Measurements from ENCODE around the gene OGFRL1.

Gene OGFRL1

DNA sequence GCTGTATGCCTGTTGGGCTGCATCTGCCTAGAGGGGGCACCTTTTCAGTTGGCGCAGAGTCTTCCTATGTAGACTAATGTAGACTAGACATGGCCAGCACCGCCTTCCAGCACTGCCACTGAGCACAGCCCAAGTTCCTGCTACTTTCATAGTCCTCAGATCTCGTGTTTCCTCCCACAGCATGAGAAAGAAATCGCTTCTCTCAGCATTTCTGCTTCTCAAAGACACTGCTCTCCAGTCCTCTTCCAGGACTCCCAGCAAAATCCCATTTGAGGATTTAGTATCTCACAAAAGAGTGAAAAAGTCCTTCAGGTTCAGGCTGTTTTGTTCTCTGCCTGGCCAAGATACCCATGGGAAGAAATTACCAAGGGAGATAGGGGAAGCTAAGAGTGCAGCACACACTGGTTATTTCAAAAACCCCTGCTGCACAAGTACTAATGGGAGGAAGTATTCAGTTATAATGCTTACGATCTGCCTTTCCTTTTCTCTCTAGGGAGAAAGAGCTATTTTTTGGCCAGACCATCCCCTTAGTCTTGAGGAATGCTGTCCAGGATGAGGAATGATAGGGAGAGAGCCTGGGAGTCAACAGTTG is 35.7 kb downstream of the OGFRL1 start:
- H3K36me3 ChIP-seq (ENCODE audit: control insufficient read depth in 1 of 2, insufficient read depth in 2 of 2, low read length in 2 of 2): no peaks in the 10 kb centered on the region
- no peak overlapping the region for H3K23ac ChIP-seq (ENCODE audit: low read length)
- no peak overlapping the region for H3K27ac ChIP-seq (ENCODE audit: low read depth, low read length)
- H3K18ac ChIP-seq (ENCODE audit: low read length): no peak overlapping the region
- DNase-seq: no peak
- H3K79me1 ChIP-seq (ENCODE audit: low read length): no peaks in the 10 kb centered on the region
- H3K9me3 ChIP-seq (ENCODE audit: insufficient read depth, low read depth, low read length): no peaks in the 10 kb centered on the region
- no peak overlapping the region for H2BK120ac ChIP-seq (ENCODE audit: insufficient read depth, low read length, poor library complexity)
- H4K8ac ChIP-seq (ENCODE audit: low read depth, low read length): no peak overlapping the region
- H3K4ac ChIP-seq (ENCODE audit: low read depth, low read length): no peak overlapping the region
- WGBS (ENCODE audit: extremely low coverage, insufficient coverage, insufficient read length): no CpG with 5 or more reads among the region's 5 CpGs
- H3K9ac ChIP-seq (ENCODE audit: low read length): no peak overlapping the region
- no peak overlapping the region for H2AK5ac ChIP-seq (ENCODE audit: low read length)
- no peak overlapping the region for H3K4me3 ChIP-seq (ENCODE audit: low read depth, low read length)
- no peak overlapping the region for H2BK5ac ChIP-seq (ENCODE audit: low read depth, low read length, poor library complexity)
- H3K27me3 ChIP-seq (ENCODE audit: insufficient read depth, low read length): no peaks in the 10 kb centered on the region
- no peak overlapping the region for H4K12ac ChIP-seq (ENCODE audit: low read depth, low read length)
- no peak overlapping the region for H2BK12ac ChIP-seq (ENCODE audit: low read length)
- no peaks in the 10 kb centered on the region for H3K79me2 ChIP-seq (ENCODE audit: control insufficient read depth, insufficient read depth, low read length, poor library complexity)
- H4K91ac ChIP-seq (ENCODE audit: low read depth, low read length): no peak overlapping the region
- H3K4me2 ChIP-seq (ENCODE audit: low read length): no peak overlapping the region
- H2AFZ ChIP-seq (ENCODE audit: insufficient read depth, low read length, poor library complexity): no peak overlapping the region
- H3K14ac ChIP-seq (ENCODE audit: low read length): no peak overlapping the region
- H3K4me1 ChIP-seq (ENCODE audit: control insufficient read depth in 1 of 2, insufficient read depth in 2 of 2, low read length in 2 of 2): no peaks in the 10 kb centered on the region

DNA sequence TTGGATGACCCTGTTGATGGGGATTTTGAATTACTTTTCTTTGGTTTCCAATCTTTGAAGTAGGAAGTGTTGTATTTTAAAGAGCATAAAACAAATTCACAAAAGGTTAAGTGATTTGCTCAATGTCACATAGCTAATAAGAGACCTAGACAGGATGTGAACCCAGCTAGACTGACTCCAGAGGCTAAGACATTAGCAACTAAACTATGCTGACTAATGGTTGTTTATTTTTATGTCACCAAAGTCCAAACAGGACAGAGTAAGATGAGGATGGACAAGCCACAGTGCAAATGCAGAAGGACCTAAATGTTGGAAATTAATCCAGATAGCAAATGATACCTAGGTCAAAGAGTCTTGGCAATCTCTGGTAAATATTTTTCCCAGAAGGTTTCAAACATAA is 38.0 kb downstream of the OGFRL1 start:
- Histone ChIP-seq H3K4me1 (ENCODE audit: control insufficient read depth in 1 of 2, insufficient read depth in 2 of 2, low read length in 2 of 2) (no peaks in the 10 kb centered on the region), H2BK12ac (ENCODE audit: low read length) (no peak overlapping the region), H3K14ac (ENCODE audit: low read length) (no peak overlapping the region), H3K9ac (ENCODE audit: low read length) (no peak overlapping the region), H3K27ac (ENCODE audit: low read depth, low read length) (no peak overlapping the region), H3K18ac (ENCODE audit: low read length) (no peak overlapping the region), H4K8ac (ENCODE audit: low read depth, low read length) (no peak overlapping the region), H3K4me3 (ENCODE audit: low read depth, low read length) (no peak overlapping the region), H3K36me3 (ENCODE audit: control insufficient read depth in 1 of 2, insufficient read depth in 2 of 2, low read length in 2 of 2) (no peaks in the 10 kb centered on the region), H2AFZ (ENCODE audit: insufficient read depth, low read length, poor library complexity) (no peak overlapping the region), H4K91ac (ENCODE audit: low read depth, low read length) (no peak overlapping the region), H3K9me3 (ENCODE audit: insufficient read depth, low read depth, low read length) (no peaks in the 10 kb centered on the region), H3K4ac (ENCODE audit: low read depth, low read length) (no peak overlapping the region), H2BK5ac (ENCODE audit: low read depth, low read length, poor library complexity) (no peak overlapping the region), H3K79me1 (ENCODE audit: low read length) (no peaks in the 10 kb centered on the region), H3K27me3 (ENCODE audit: insufficient read depth, low read length) (no peaks in the 10 kb centered on the region), H4K12ac (ENCODE audit: low read depth, low read length) (no peak overlapping the region), H3K4me2 (ENCODE audit: low read length) (no peak overlapping the region), H2BK120ac (ENCODE audit: insufficient read depth, low read length, poor library complexity) (no peak overlapping the region), H2AK5ac (ENCODE audit: low read length) (no peak overlapping the region), H3K23ac (ENCODE audit: low read length) (no peak overlapping the region), H3K79me2 (ENCODE audit: control insufficient read depth, insufficient read depth, low read length, poor library complexity) (no peaks in the 10 kb centered on the region)
- no peak for DNase-seq

DNA sequence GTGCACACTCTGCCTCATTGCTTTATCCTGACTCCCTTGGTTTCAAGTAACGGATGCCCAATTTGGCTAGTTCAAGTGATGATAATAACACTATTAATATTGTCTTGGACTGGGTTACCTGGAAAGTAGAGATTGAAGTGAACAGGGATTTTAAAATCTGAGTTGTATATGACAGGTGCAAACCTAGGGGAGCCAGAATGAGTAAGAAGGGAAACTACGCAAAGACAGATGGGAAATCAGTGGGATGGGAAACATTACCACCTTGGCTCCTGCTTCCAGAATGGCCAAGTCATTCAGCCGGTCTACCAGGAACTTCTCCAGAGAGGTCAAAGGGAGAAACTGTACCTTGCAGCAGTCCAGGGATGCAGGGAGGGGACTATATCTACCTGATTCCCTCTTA is 41.9 kb downstream of the OGFRL1 start:
- H4K91ac ChIP-seq (ENCODE audit: low read depth, low read length): no peak overlapping the region
- no peak overlapping the region for H3K14ac ChIP-seq (ENCODE audit: low read length)
- H3K27ac ChIP-seq (ENCODE audit: low read depth, low read length): no peak overlapping the region
- no peaks in the 10 kb centered on the region for H3K79me2 ChIP-seq (ENCODE audit: control insufficient read depth, insufficient read depth, low read length, poor library complexity)
- no CpG with 5 or more reads among the region's 3 CpGs for WGBS (ENCODE audit: extremely low coverage, insufficient coverage, insufficient read length)
- no peak overlapping the region for H3K18ac ChIP-seq (ENCODE audit: low read length)
- no peak overlapping the region for H2BK120ac ChIP-seq (ENCODE audit: insufficient read depth, low read length, poor library complexity)
- no peak overlapping the region for H4K8ac ChIP-seq (ENCODE audit: low read depth, low read length)
- H3K4ac ChIP-seq (ENCODE audit: low read depth, low read length): no peak overlapping the region
- DNase-seq: no peak
- H3K4me2 ChIP-seq (ENCODE audit: low read length): no peak overlapping the region
- H3K27me3 ChIP-seq (ENCODE audit: insufficient read depth, low read length): no peaks in the 10 kb centered on the region
- H3K4me1 ChIP-seq (ENCODE audit: control insufficient read depth in 1 of 2, insufficient read depth in 2 of 2, low read length in 2 of 2): no peaks in the 10 kb centered on the region
- no peak overlapping the region for H2AK5ac ChIP-seq (ENCODE audit: low read length)
- H3K79me1 ChIP-seq (ENCODE audit: low read length): no peaks in the 10 kb centered on the region
- H4K12ac ChIP-seq (ENCODE audit: low read depth, low read length): no peak overlapping the region
- no peak overlapping the region for H2AFZ ChIP-seq (ENCODE audit: insufficient read depth, low read length, poor library complexity)
- H3K9me3 ChIP-seq (ENCODE audit: insufficient read depth, low read depth, low read length): no peaks in the 10 kb centered on the region
- H2BK12ac ChIP-seq (ENCODE audit: low read length): no peak overlapping the region
- H3K36me3 ChIP-seq (ENCODE audit: control insufficient read depth in 1 of 2, insufficient read depth in 2 of 2, low read length in 2 of 2): no peaks in the 10 kb centered on the region
- no peak overlapping the region for H2BK5ac ChIP-seq (ENCODE audit: low read depth, low read length, poor library complexity)
- H3K9ac ChIP-seq (ENCODE audit: low read length): no peak overlapping the region
- no peak overlapping the region for H3K4me3 ChIP-seq (ENCODE audit: low read depth, low read length)
- no peak overlapping the region for H3K23ac ChIP-seq (ENCODE audit: low read length)

- DNase-seq: no peak
- Histone ChIP-seq H3K4ac (ENCODE audit: low read depth, low read length) (no peak overlapping the region), H3K9ac (ENCODE audit: low read length) (no peak overlapping the region), H4K12ac (ENCODE audit: low read depth, low read length) (no peak overlapping the region), H3K27ac (ENCODE audit: low read depth, low read length) (no peak overlapping the region), H2AFZ (ENCODE audit: insufficient read depth, low read length, poor library complexity) (no peak overlapping the region), H4K8ac (ENCODE audit: low read depth, low read length) (no peak overlapping the region), H3K18ac (ENCODE audit: low read length) (no peak overlapping the region), H2BK5ac (ENCODE audit: low read depth, low read length, poor library complexity) (no peak overlapping the region), H3K27me3 (ENCODE audit: insufficient read depth, low read length) (no peaks in the 10 kb centered on the region), H3K79me1 (ENCODE audit: low read length) (no peaks in the 10 kb centered on the region), H3K36me3 (ENCODE audit: control insufficient read depth in 1 of 2, insufficient read depth in 2 of 2, low read length in 2 of 2) (no peaks in the 10 kb centered on the region), H3K9me3 (ENCODE audit: insufficient read depth, low read depth, low read length) (no peaks in the 10 kb centered on the region), H3K4me3 (ENCODE audit: low read depth, low read length) (no peak overlapping the region), H4K91ac (ENCODE audit: low read depth, low read length) (no peak overlapping the region), H2AK5ac (ENCODE audit: low read length) (no peak overlapping the region), H3K14ac (ENCODE audit: low read length) (no peak overlapping the region), H2BK12ac (ENCODE audit: low read length) (no peak overlapping the region), H3K23ac (ENCODE audit: low read length) (no peak overlapping the region), H3K4me1 (ENCODE audit: control insufficient read depth in 1 of 2, insufficient read depth in 2 of 2, low read length in 2 of 2) (no peaks in the 10 kb centered on the region), H3K79me2 (ENCODE audit: control insufficient read depth, insufficient read depth, low read length, poor library complexity) (no peaks in the 10 kb centered on the region), H3K4me2 (ENCODE audit: low read length) (no peak overlapping the region), H2BK120ac (ENCODE audit: insufficient read depth, low read length, poor library complexity) (no peak overlapping the region)
- WGBS (ENCODE audit: extremely low coverage, insufficient coverage, insufficient read length): no CpG with 5 or more reads among the region's 2 CpGs
Observed at GRCh38 chr6:71332012-71332411, 43.4 kb downstream of the OGFRL1 start.

All from trophoblast cell (in vitro differentiated cells and primary cell).